WTC11 (cell line): ENCODE data around the gene PRTFDC1. TPM values are rescaled to one million over a fixed set of nuclear protein-coding genes. Genes with fewer than 3 reads are reported as not detected.

ENCODE experiments used
- ATAC-seq: fragments of 200-7000 bp; cut with Tn5 transposase; 2 replicates; pipeline ENCODE4 v1.10.0; 2021; ENCODE audit warnings: mild to moderate bottlenecking, moderate library complexity
- CTCF ChIA-PET: fragments of 300-600 bp; sonication (Branson Sonifier 250); formaldehyde crosslinking; loops from one replicate; lab custom pipeline; 2021; ENCODE audit warnings: antibody characterized with exemption; lab: Charles Lee
- POLR2A ChIA-PET: fragments of 350-600 bp; sonication (Branson Sonifier 250); formaldehyde crosslinking; loops from one replicate; lab custom pipeline; 2021; ENCODE audit warnings: antibody characterized with exemption; lab: Charles Lee
- DNase-seq: peaks from one replicate; pipeline ENCODE4 v3.0.0; 2021; ENCODE audit warnings: low spot score
- H3K27ac Mint-ChIP-seq: 2 replicates; pipeline ENCODE4 v1.8.0; 2021; ENCODE audit warnings: mixed read lengths
- H3K27me3 Mint-ChIP-seq: 2 replicates; pipeline ENCODE4 v1.8.0; 2021; ENCODE audit warnings: low read depth, mild to moderate bottlenecking, moderate library complexity, mixed read lengths
- H3K36me3 Mint-ChIP-seq: 2 replicates; pipeline ENCODE4 v1.8.0; 2021; ENCODE audit warnings: mixed read lengths
- H3K4me1 Mint-ChIP-seq: 2 replicates; pipeline ENCODE4 v1.8.0; 2022; ENCODE audit warnings: mixed read lengths
- H3K4me3 Mint-ChIP-seq: 2 replicates; pipeline ENCODE4 v1.8.0; 2021; ENCODE audit warnings: mild to moderate bottlenecking, moderate library complexity, mixed read lengths
- H3K9me3 Mint-ChIP-seq: 2 replicates; pipeline ENCODE4 v1.8.0; 2021; ENCODE audit warnings: mixed read lengths
- CBFB ChIP-seq: sonication (generic); formaldehyde crosslinking; IDR thresholded peaks from 2 replicates; pipeline ENCODE4 v1.8.1; 2022; ENCODE audit warnings: mild to moderate bottlenecking, low read depth, missing genetic modification reagents
- ESRRA ChIP-seq: sonication (generic); formaldehyde crosslinking; IDR thresholded peaks from 2 replicates; pipeline ENCODE4 v1.8.1; 2022; ENCODE audit warnings: mild to moderate bottlenecking, missing genetic modification reagents, borderline replicate concordance
- FOXP1 ChIP-seq: sonication (generic); formaldehyde crosslinking; IDR thresholded peaks from 2 replicates; pipeline ENCODE4 v1.8.0; 2022; ENCODE audit warnings: missing genetic modification reagents, mild to moderate bottlenecking, moderate library complexity, borderline replicate concordance
- GTF2I ChIP-seq: fragments of 250-450 bp; sonication (Bioruptor Pico); conservative IDR thresholded peaks from 2 replicates; pipeline ENCODE4 v1.4.0; 2021; ENCODE audit warnings: mild to moderate bottlenecking
- HMGA2 ChIP-seq: fragments of 250-450 bp; sonication (Bioruptor Pico); IDR thresholded peaks from 2 replicates; pipeline ENCODE4 v1.4.0; 2021; ENCODE audit warnings: mild to moderate bottlenecking, moderate library complexity
- JAZF1 ChIP-seq: fragments of 250-450 bp; sonication (Bioruptor Pico); IDR thresholded peaks from 2 replicates; pipeline ENCODE4 v1.9.0; 2021; ENCODE audit warnings: moderate library complexity, mild to moderate bottlenecking, inconsistent platforms
- NFYB ChIP-seq: sonication (generic); formaldehyde crosslinking; conservative IDR thresholded peaks from 2 replicates; pipeline ENCODE4 v1.8.0; 2022; ENCODE audit warnings: low read depth, missing genetic modification reagents
- RORB ChIP-seq: fragments of 250-450 bp; sonication (Bioruptor Pico); IDR thresholded peaks from 2 replicates; pipeline ENCODE4 v1.9.0; 2021; ENCODE audit warnings: mild to moderate bottlenecking
- SOX15 ChIP-seq: fragments of 250-450 bp; sonication (Bioruptor Pico); IDR thresholded peaks from 2 replicates; pipeline ENCODE4 v1.9.0; 2021; ENCODE audit warnings: mild to moderate bottlenecking
- TCF7 ChIP-seq: sonication (generic); formaldehyde crosslinking; IDR thresholded peaks from 2 replicates; pipeline ENCODE4 v1.8.0; 2022; ENCODE audit warnings: mild to moderate bottlenecking, low read depth, missing genetic modification reagents, moderate library complexity
- ZNF232 ChIP-seq: sonication (generic); formaldehyde crosslinking; IDR thresholded peaks from 2 replicates; pipeline ENCODE4 v1.8.0; 2022; ENCODE audit warnings: mild to moderate bottlenecking, missing genetic modification reagents
- ZNF416 ChIP-seq: fragments of 250-450 bp; sonication (Bioruptor Pico); IDR thresholded peaks from 2 replicates; pipeline ENCODE4 v1.9.0; 2021; ENCODE audit warnings: mild to moderate bottlenecking, inconsistent platforms
- total RNA-seq: library from RNA; stranded (reverse); gene quantifications from 3 replicates; pipeline ENCODE4 v1.2.3, GENCODE V29; 2021
- TF ChIP-seq, protein P1 (sequence below): fragments of 250-450 bp; sonication (Bioruptor Pico); IDR thresholded peaks from 2 replicates; pipeline ENCODE4 v1.8.0; 2021; ENCODE audit warnings: mild to moderate bottlenecking
- TF ChIP-seq, protein P2 (sequence below): sonication (generic); formaldehyde crosslinking; IDR thresholded peaks from 2 replicates; pipeline ENCODE4 v1.8.1; 2023; ENCODE audit warnings: mild to moderate bottlenecking, moderate library complexity, missing genetic modification reagents
- TF ChIP-seq, protein P3 (sequence below): sonication (generic); formaldehyde crosslinking; IDR thresholded peaks from 2 replicates; pipeline ENCODE4 v1.8.0; 2022; ENCODE audit warnings: mild to moderate bottlenecking, missing genetic modification reagents
- TF ChIP-seq, protein P4 (sequence below): sonication (generic); formaldehyde crosslinking; IDR thresholded peaks from 2 replicates; pipeline ENCODE4 v1.8.1; 2022; ENCODE audit warnings: mild to moderate bottlenecking, missing genetic modification reagents, moderate library complexity, borderline replicate concordance
- TF ChIP-seq, protein P5 (sequence below): sonication (generic); formaldehyde crosslinking; IDR thresholded peaks from 2 replicates; pipeline ENCODE4 v1.8.1; 2023; ENCODE audit warnings: mild to moderate bottlenecking, missing genetic modification reagents, moderate library complexity
- TF ChIP-seq, protein P6 (sequence below): fragments of 250-450 bp; sonication (Bioruptor Pico); IDR thresholded peaks from 2 replicates; pipeline ENCODE4 v2.1.2; 2022; ENCODE audit warnings: mild to moderate bottlenecking, moderate library complexity
- TF ChIP-seq, protein P7 (sequence below): sonication (generic); formaldehyde crosslinking; IDR thresholded peaks from 2 replicates; pipeline ENCODE4 v1.8.0; 2022; ENCODE audit warnings: mild to moderate bottlenecking, missing genetic modification reagents
- TF ChIP-seq, protein P8 (sequence below): sonication (generic); formaldehyde crosslinking; IDR thresholded peaks from 2 replicates; pipeline ENCODE4 v1.8.1; 2023; ENCODE audit warnings: mild to moderate bottlenecking, missing genetic modification reagents

The PRTFDC1 gene
- total RNA-seq, 1 experiment from 2014 or later = 6.1 TPM

DNA sequence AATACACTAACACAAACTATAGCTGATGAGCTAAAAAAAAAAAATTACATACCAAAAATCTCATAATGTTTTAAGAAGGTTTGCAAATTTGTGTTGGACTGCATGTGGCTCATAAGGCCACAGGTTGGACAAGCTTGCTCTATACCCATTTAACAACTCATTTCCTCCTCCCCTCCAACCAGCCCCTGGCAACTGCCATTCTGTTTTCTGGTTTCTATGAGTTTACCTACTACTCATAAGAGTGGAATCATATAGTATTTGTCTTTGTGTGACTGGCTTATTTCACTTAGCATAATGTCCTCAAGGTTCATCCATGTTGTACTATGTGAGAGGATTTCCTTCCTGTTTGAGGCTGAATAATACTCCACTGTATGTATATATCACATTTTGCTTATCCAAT is 128.3 kb downstream of the PRTFDC1 start:
- POLR2A ChIA-PET = no interaction called here
- no peaks in the 10 kb centered on the region for H3K9me3 Mint-ChIP-seq
- TF ChIP-seq NFYB (CRISPR knock-in tag) (no peak), GTF2I (CRISPR knock-in tag) (no peak), ESRRA (no peak)
- TF ChIP-seq, protein P1, sequence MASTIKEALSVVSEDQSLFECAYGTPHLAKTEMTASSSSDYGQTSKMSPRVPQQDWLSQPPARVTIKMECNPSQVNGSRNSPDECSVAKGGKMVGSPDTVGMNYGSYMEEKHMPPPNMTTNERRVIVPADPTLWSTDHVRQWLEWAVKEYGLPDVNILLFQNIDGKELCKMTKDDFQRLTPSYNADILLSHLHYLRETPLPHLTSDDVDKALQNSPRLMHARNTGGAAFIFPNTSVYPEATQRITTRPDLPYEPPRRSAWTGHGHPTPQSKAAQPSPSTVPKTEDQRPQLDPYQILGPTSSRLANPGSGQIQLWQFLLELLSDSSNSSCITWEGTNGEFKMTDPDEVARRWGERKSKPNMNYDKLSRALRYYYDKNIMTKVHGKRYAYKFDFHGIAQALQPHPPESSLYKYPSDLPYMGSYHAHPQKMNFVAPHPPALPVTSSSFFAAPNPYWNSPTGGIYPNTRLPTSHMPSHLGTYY (CRISPR knock-in tag) = no peak
- TF ChIP-seq, all 79 proteins: peak for 0
- Mint-ChIP-seq H3K36me3 (no peaks in the 10 kb centered on the region), H3K27ac (no peak overlapping the region), H3K4me1 (no peaks in the 10 kb centered on the region), H3K4me3 (no peak overlapping the region), H3K27me3 (no peaks in the 10 kb centered on the region)
- CTCF ChIA-PET = no interaction called here
- ATAC-seq (no peak), DNase-seq (no peak)

DNA sequence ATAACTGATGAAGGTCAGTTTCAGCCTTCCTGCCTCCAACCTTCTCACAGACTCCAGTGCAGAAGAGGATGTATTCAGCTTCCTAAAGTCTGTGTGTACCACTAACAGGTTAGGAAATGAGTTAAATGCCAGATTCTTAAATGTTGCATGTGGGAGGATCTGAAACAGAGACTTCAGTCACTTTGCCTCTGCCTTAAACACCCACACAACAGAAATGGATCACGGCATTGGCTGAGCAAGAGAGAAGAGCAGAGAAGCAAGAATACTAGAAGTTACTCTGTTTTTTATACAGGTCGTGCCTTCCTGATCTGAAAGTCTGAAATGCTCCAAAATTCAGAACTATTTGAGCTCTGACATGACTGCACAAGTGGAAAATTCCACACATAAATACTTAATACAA is 129.8 kb downstream of the PRTFDC1 start:
- TF ChIP-seq CBFB (CRISPR knock-in tag) (no peak), HMGA2 (CRISPR knock-in tag) (no peak), JAZF1 (no peak), RORB (CRISPR knock-in tag) (no peak), TCF7 (CRISPR knock-in tag) (no peak)
- TF ChIP-seq, protein P2, sequence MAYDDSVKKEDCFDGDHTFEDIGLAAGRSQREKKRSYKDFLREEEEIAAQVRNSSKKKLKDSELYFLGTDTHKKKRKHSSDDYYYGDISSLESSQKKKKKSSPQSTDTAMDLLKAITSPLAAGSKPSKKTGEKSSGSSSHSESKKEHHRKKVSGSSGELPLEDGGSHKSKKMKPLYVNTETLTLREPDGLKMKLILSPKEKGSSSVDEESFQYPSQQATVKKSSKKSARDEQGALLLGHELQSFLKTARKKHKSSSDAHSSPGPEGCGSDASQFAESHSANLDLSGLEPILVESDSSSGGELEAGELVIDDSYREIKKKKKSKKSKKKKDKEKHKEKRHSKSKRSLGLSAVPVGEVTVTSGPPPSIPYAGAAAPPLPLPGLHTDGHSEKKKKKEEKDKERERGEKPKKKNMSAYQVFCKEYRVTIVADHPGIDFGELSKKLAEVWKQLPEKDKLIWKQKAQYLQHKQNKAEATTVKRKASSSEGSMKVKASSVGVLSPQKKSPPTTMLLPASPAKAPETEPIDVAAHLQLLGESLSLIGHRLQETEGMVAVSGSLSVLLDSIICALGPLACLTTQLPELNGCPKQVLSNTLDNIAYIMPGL = no peak
- TF ChIP-seq, protein P3, sequence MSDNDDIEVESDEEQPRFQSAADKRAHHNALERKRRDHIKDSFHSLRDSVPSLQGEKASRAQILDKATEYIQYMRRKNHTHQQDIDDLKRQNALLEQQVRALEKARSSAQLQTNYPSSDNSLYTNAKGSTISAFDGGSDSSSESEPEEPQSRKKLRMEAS (CRISPR knock-in tag) = no peak
- TF ChIP-seq, protein P4, sequence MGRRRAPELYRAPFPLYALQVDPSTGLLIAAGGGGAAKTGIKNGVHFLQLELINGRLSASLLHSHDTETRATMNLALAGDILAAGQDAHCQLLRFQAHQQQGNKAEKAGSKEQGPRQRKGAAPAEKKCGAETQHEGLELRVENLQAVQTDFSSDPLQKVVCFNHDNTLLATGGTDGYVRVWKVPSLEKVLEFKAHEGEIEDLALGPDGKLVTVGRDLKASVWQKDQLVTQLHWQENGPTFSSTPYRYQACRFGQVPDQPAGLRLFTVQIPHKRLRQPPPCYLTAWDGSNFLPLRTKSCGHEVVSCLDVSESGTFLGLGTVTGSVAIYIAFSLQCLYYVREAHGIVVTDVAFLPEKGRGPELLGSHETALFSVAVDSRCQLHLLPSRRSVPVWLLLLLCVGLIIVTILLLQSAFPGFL (CRISPR knock-in tag) = no peak
- no peak for DNase-seq
- Mint-ChIP-seq H3K4me3 (no peak overlapping the region), H3K27ac (no peak overlapping the region), H3K9me3 (no peaks in the 10 kb centered on the region), H3K27me3 (no peaks in the 10 kb centered on the region), H3K36me3 (no peaks in the 10 kb centered on the region), H3K4me1 (no peaks in the 10 kb centered on the region)
- ChIA-PET POLR2A (no interaction called here), CTCF (no interaction called here)
- ATAC-seq = no peak

DNA sequence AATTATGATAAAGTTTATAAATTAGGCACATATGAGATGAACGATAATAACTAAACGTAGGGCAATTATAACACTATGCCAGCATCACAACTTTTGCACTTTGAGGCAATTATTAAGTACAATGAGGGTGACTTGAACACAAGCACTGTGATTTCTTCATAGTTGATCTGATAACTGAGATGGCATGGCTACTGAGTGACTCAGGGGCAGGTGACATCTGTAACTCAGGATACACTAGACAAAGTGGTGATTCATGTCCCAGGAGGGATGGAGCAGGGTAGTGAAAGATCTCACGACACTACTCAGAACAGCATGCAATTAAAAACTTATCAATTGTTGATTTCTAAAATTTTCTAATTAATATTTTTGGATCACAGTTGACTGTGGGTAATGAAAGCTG is 130.4 kb downstream of the PRTFDC1 start:
- no peak for ATAC-seq
- Mint-ChIP-seq H3K27ac (no peak overlapping the region), H3K4me1 (no peaks in the 10 kb centered on the region), H3K27me3 (no peaks in the 10 kb centered on the region), H3K4me3 (no peak overlapping the region), H3K36me3 (no peaks in the 10 kb centered on the region), H3K9me3 (no peaks in the 10 kb centered on the region)
- DNase-seq = no peak
- ChIA-PET CTCF (no interaction called here), POLR2A (no interaction called here)
- TF ChIP-seq, protein P5, sequence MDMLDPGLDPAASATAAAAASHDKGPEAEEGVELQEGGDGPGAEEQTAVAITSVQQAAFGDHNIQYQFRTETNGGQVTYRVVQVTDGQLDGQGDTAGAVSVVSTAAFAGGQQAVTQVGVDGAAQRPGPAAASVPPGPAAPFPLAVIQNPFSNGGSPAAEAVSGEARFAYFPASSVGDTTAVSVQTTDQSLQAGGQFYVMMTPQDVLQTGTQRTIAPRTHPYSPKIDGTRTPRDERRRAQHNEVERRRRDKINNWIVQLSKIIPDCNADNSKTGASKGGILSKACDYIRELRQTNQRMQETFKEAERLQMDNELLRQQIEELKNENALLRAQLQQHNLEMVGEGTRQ (CRISPR knock-in tag) = no peak
- TF ChIP-seq, protein P6, sequence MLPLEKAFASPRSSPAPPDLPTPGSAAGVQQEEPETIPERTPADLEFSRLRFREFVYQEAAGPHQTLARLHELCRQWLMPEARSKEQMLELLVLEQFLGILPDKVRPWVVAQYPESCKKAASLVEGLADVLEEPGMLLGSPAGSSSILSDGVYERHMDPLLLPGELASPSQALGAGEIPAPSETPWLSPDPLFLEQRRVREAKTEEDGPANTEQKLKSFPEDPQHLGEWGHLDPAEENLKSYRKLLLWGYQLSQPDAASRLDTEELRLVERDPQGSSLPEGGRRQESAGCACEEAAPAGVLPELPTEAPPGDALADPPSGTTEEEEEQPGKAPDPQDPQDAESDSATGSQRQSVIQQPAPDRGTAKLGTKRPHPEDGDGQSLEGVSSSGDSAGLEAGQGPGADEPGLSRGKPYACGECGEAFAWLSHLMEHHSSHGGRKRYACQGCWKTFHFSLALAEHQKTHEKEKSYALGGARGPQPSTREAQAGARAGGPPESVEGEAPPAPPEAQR (CRISPR knock-in tag) = no peak
- TF ChIP-seq, protein P7, sequence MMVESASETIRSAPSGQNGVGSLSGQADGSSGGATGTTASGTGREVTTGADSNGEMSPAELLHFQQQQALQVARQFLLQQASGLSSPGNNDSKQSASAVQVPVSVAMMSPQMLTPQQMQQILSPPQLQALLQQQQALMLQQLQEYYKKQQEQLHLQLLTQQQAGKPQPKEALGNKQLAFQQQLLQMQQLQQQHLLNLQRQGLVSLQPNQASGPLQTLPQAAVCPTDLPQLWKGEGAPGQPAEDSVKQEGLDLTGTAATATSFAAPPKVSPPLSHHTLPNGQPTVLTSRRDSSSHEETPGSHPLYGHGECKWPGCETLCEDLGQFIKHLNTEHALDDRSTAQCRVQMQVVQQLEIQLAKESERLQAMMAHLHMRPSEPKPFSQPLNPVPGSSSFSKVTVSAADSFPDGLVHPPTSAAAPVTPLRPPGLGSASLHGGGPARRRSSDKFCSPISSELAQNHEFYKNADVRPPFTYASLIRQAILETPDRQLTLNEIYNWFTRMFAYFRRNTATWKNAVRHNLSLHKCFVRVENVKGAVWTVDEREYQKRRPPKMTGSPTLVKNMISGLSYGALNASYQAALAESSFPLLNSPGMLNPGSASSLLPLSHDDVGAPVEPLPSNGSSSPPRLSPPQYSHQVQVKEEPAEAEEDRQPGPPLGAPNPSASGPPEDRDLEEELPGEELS (CRISPR knock-in tag) = no peak
- TF ChIP-seq ZNF416 (CRISPR knock-in tag) (no peak), FOXP1 (CRISPR knock-in tag) (no peak), SOX15 (no peak), RORB (CRISPR knock-in tag) (no peak), ZNF232 (CRISPR knock-in tag) (no peak)
- TF ChIP-seq, protein P8, sequence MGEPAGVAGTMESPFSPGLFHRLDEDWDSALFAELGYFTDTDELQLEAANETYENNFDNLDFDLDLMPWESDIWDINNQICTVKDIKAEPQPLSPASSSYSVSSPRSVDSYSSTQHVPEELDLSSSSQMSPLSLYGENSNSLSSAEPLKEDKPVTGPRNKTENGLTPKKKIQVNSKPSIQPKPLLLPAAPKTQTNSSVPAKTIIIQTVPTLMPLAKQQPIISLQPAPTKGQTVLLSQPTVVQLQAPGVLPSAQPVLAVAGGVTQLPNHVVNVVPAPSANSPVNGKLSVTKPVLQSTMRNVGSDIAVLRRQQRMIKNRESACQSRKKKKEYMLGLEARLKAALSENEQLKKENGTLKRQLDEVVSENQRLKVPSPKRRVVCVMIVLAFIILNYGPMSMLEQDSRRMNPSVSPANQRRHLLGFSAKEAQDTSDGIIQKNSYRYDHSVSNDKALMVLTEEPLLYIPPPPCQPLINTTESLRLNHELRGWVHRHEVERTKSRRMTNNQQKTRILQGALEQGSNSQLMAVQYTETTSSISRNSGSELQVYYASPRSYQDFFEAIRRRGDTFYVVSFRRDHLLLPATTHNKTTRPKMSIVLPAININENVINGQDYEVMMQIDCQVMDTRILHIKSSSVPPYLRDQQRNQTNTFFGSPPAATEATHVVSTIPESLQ = no peak
- TF ChIP-seq, protein P3 (CRISPR knock-in tag) = no peak
